H1 (cell line): ENCODE results near the gene SIGLEC11. TPM values are rescaled to one million over a fixed set of nuclear protein-coding genes. Genes with fewer than 3 reads are reported as not detected.
A peak's percentile ranks its signal among the peaks of the same experiment; 100 is the strongest.

Experiments used
- CTCF ChIA-PET: fragments of 300-600 bp; sonication (Branson Sonifier 250); formaldehyde crosslinking; loops from one replicate; lab custom pipeline; 2021; ENCODE audit not compliant: partially characterized antibody; lab: Charles Lee
- POLR2A ChIA-PET: fragments of 300-600 bp; sonication (Branson Sonifier 250); formaldehyde crosslinking; loops from one replicate; lab custom pipeline; 2021; ENCODE audit warnings: inconsistent platforms; ENCODE audit not compliant: partially characterized antibody; lab: Charles Lee
- DNase-seq, 2 experiments: peaks; one replicate each; pipeline versions ENCODE4 v3.0.0 to v3.0.0-alpha.2; 2010 to 2022; ENCODE audit warnings: low spot score in 2 of 2, low read depth in 1 of 2, mixed read lengths in 1 of 2
- FAIRE-seq: peaks from 2 replicates; lab custom pipeline; 2011; peaks lifted over from hg19 to GRCh38; lab: Jason Lieb, UNC
- H2AFZ ChIP-seq: 2 replicates; pipeline ENCODE4 v1.8.1; 2012; ENCODE audit warnings: low read length, inconsistent platforms
- H2AK5ac ChIP-seq: 2 replicates; pipeline ENCODE4 v1.6.1; 2013; ENCODE audit warnings: low read depth, low read length
- H2BK120ac ChIP-seq: replicated peaks from 2 replicates; pipeline ENCODE3; 2013; ENCODE audit warnings: low read depth, low read length, inconsistent platforms
- H2BK12ac ChIP-seq: 2 replicates; pipeline ENCODE4 v1.6.1; 2013; ENCODE audit warnings: low read depth, low read length
- H2BK15ac ChIP-seq: 2 replicates; pipeline ENCODE4 v1.6.1; 2013; ENCODE audit warnings: low read length
- H2BK20ac ChIP-seq: 2 replicates; pipeline ENCODE4 v1.6.1; 2013; ENCODE audit warnings: low read length
- H2BK5ac ChIP-seq: 2 replicates; pipeline ENCODE4 v1.6.1; 2013; ENCODE audit warnings: low read depth, low read length
- H3K14ac ChIP-seq: 2 replicates; pipeline ENCODE4 v1.6.1; 2013; ENCODE audit warnings: inconsistent platforms; ENCODE audit not compliant: insufficient read length
- H3K18ac ChIP-seq: 2 replicates; pipeline ENCODE4 v1.6.1; 2013; ENCODE audit warnings: low read length; ENCODE audit errors: extremely low read depth
- H3K23ac ChIP-seq: 2 replicates; pipeline ENCODE4 v1.6.1; 2013; ENCODE audit warnings: inconsistent platforms; ENCODE audit not compliant: insufficient read length
- H3K23me2 ChIP-seq: 2 replicates; pipeline ENCODE4 v1.6.1; 2013; ENCODE audit warnings: low read depth, low read length
- H3K27ac ChIP-seq: 2 replicates; pipeline ENCODE4 v1.6.1; 2011; ENCODE audit warnings: low read depth, low read length, inconsistent platforms
- H3K27me3 ChIP-seq, 4 experiments: replicated peaks in 1 of 4; 1 replicate in 1 of 4; 2 replicates in 3 of 4; pipeline versions ENCODE4 v1.6.1 to v1.8.1; 2011 to 2013; ENCODE audit warnings: low read length in 3 of 4, mild to moderate bottlenecking in 3 of 4, inconsistent platforms in 2 of 4, mixed read lengths in 2 of 4, moderate library complexity in 1 of 4; ENCODE audit not compliant: control insufficient read depth in 3 of 4, insufficient read depth in 3 of 4; ENCODE audit errors: extremely low read depth in 1 of 4
- H3K36me3 ChIP-seq, 4 experiments: 2 replicates each; pipeline versions ENCODE4 v1.6.1 to v1.8.1; 2011 to 2013; ENCODE audit warnings: mild to moderate bottlenecking in 4 of 4, low read length in 3 of 4, moderate library complexity in 2 of 4, control low read depth in 1 of 4, inconsistent platforms in 1 of 4; ENCODE audit not compliant: insufficient read depth in 4 of 4, control insufficient read depth in 2 of 4
- H3K4ac ChIP-seq: replicated peaks from 2 replicates; pipeline ENCODE3; 2013; ENCODE audit warnings: low read length, low read depth, mixed read lengths, inconsistent platforms; ENCODE audit not compliant: insufficient read length
- H3K4me1 ChIP-seq, 4 experiments: replicated peaks in 1 of 4; 1 replicate in 1 of 4; 2 replicates in 3 of 4; pipeline versions ENCODE4 v1.6.1 to v1.8.1; 2011 to 2013; ENCODE audit warnings: low read length in 3 of 4, inconsistent platforms in 2 of 4, mixed read lengths in 1 of 4; ENCODE audit not compliant: insufficient read depth in 4 of 4, control insufficient read depth in 3 of 4
- H3K4me2 ChIP-seq, 2 experiments: 2 replicates each; pipeline versions ENCODE4 v1.6.1 to v1.8.1; 2011 to 2013; ENCODE audit warnings: low read depth in 2 of 2, low read length in 2 of 2, control low read depth in 1 of 2, inconsistent platforms in 1 of 2, mild to moderate bottlenecking in 1 of 2; ENCODE audit not compliant: insufficient read depth in 1 of 2
- H3K4me3 ChIP-seq, 4 experiments: fragments of 200-600, 300-600 bp in 1 of 4; sonication (generic), shearing (Covaris generic), sonication (Bioruptor Twin) in 1 of 4; 2 replicates each; pipeline versions ENCODE4 v1.5.1 to v1.8.1; 2011 to 2016; ENCODE audit warnings: low read length in 4 of 4, low read depth in 3 of 4, control low read depth in 2 of 4, inconsistent platforms in 2 of 4, mild to moderate bottlenecking in 2 of 4, mixed read lengths in 1 of 4, moderate library complexity in 1 of 4; ENCODE audit not compliant: insufficient read depth in 2 of 4; ENCODE audit errors: extremely low read depth in 1 of 4
- H3K56ac ChIP-seq: replicated peaks from 2 replicates; pipeline ENCODE3; 2013; ENCODE audit warnings: low read depth, mild to moderate bottlenecking, mixed read lengths, low read length, inconsistent platforms; ENCODE audit not compliant: insufficient read length
- H3K79me1 ChIP-seq: 2 replicates; pipeline ENCODE4 v1.6.1; 2013; ENCODE audit warnings: low read depth, low read length, control low read depth
- H3K79me2 ChIP-seq, 2 experiments: 2 replicates each; pipeline versions ENCODE4 v1.6.1 to v1.8.1; 2012 to 2013; ENCODE audit warnings: low read length in 2 of 2, mild to moderate bottlenecking in 2 of 2, inconsistent platforms in 1 of 2; ENCODE audit not compliant: insufficient read depth in 2 of 2, control insufficient read depth in 1 of 2
- H3K9ac ChIP-seq, 4 experiments: replicated peaks in 1 of 4; 1 replicate in 1 of 4; 2 replicates in 3 of 4; pipeline versions ENCODE4 v1.6.1 to v1.8.1; 2011 to 2013; ENCODE audit warnings: low read depth in 3 of 4, low read length in 3 of 4, control low read depth in 2 of 4, mild to moderate bottlenecking in 2 of 4, moderate library complexity in 2 of 4, inconsistent platforms in 1 of 4; ENCODE audit errors: extremely low read depth in 1 of 4
- H3K9me3 ChIP-seq, 2 experiments: 2 replicates each; pipeline versions ENCODE4 v1.6.1 to v1.8.1; 2012 to 2013; ENCODE audit warnings: mild to moderate bottlenecking in 2 of 2, moderate library complexity in 2 of 2, control low read depth in 1 of 2, inconsistent platforms in 1 of 2, low read depth in 1 of 2, low read length in 1 of 2, mixed read lengths in 1 of 2; ENCODE audit not compliant: insufficient read depth in 2 of 2
- H4K20me1 ChIP-seq, 2 experiments: replicated peaks in 1 of 2; 2 replicates each; pipeline versions ENCODE3 to v1.8.1; 2011 to 2013; ENCODE audit warnings: inconsistent platforms in 2 of 2, low read length in 2 of 2, mild to moderate bottlenecking in 1 of 2; ENCODE audit not compliant: insufficient read depth in 2 of 2, control insufficient read depth in 1 of 2
- H4K5ac ChIP-seq: 2 replicates; pipeline ENCODE4 v1.6.1; 2013; ENCODE audit warnings: low read length, low read depth, mixed read lengths, inconsistent platforms; ENCODE audit not compliant: insufficient read length
- H4K8ac ChIP-seq: 2 replicates; pipeline ENCODE4 v1.8.0; 2013; ENCODE audit warnings: mild to moderate bottlenecking, moderate library complexity, low read length, inconsistent platforms; ENCODE audit not compliant: insufficient read depth; ENCODE audit errors: extremely low read depth
- H4K91ac ChIP-seq: replicated peaks from 2 replicates; pipeline ENCODE3; 2013; ENCODE audit warnings: low read length, mixed read lengths, inconsistent platforms; ENCODE audit not compliant: insufficient read length
- SIN3A ChIP-seq, 2 experiments: IDR thresholded peaks in 1 of 2; conservative IDR thresholded peaks in 1 of 2; 2 replicates each; pipeline ENCODE4 v1.6.1; 2011 to 2012; ENCODE audit warnings: low read length in 2 of 2, improper control_type of control experiment in 1 of 2, low read depth in 1 of 2, mild to moderate bottlenecking in 1 of 2
- TBP ChIP-seq: IDR thresholded peaks from 2 replicates; pipeline ENCODE4 v1.6.1; 2011; ENCODE audit warnings: low read depth, low read length, improper control_type of control experiment
- WGBS, 2 experiments: shearing (Covaris generic) in 1 of 2; methylation state at CpG; one replicate each; pipeline versions ENCODE4 v1.1.6 to v1.1.7; 2013 to 2015; ENCODE audit warnings: low lambda C conversion rate in 2 of 2, mixed read lengths in 2 of 2, inconsistent platforms in 1 of 2, low coverage in 1 of 2, missing lambda C conversion rate in 1 of 2; ENCODE audit not compliant: insufficient replicate concordance in 2 of 2, insufficient coverage in 1 of 2, insufficient read length in 1 of 2; ENCODE audit errors: extremely low coverage in 1 of 2, missing lambda C conversion rate in 1 of 2; 5-methylcytosine and 5-hydroxymethylcytosine counted together
- polyA plus RNA-seq, 7 experiments: library from polyadenylated mRNA; depleted of rRNA in 3 of 7; stranded (reverse) in 5 of 7; unstranded in 2 of 7; fragments of >200 nt in 5 of 7; fragments of 200-250 nt in 2 of 7; gene quantifications; 1 replicate in 5 of 7; 2 replicates in 1 of 7; 4 replicates in 1 of 7; pipeline versions ENCODE4 v1.2.1 to v1.2.3, GENCODE V29; 2011 to 2013; ENCODE audit warnings: missing spikeins in 2 of 7, mixed read lengths in 2 of 7
- total RNA-seq: library from RNA; stranded (reverse); fragmentation: NEBNext Ultra II Directional; extraction: Animal tissue kit (Norgen Biotek cat#: 25700); gene quantifications from 2 replicates; pipeline ENCODE4 v1.2.1, GENCODE V29; 2021
- TF ChIP-seq, protein P1 (sequence below): IDR thresholded peaks from 2 replicates; pipeline ENCODE4 v1.6.1; 2011; ENCODE audit warnings: low read length, improper control_type of control experiment

Gene SIGLEC11
- total and polyA plus RNA-seq, 2 of the 8 experiments (the other 6 are each of a cell fraction or from before 2014, with no cell fraction given): 0.18 TPM; not detected in 1

DNA sequence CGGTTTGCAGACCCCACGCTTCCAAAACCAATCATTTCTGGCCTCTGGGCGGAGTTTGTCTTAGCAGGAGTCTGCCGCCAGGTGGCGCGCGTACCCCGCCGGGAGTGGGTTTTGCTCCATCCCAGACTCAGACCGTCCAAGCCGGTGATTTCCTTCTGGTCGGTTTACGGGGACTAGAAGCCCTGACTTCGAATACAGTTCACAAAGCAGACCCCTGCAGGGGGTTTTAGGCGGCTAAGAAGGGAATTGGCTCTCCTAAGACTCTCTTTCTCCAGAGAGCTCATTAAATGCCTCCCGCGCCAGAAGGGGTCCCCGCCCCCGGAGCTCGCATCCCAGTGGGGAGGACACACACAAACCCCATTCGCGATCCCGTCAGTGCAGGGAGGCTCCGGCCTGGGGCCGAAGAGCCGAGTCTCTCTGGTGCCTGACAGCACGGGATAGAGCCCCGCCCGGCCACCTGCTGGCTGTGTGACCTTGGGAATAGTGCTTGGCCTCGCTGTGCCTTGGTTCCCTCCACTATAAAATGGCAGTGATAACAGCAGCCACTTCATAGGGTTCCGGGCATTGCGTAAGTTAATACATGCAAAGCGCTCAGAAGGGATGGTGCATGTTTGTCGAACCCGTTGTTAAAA, 23.1 kb downstream of the SIGLEC11 start:
- Histone ChIP-seq H4K8ac (no peak overlapping the region), H3K79me1 (no peaks in the 10 kb centered on the region), H3K23ac (no peak overlapping the region), H3K14ac (no peak overlapping the region), H2BK15ac (no peak overlapping the region), H3K4ac (no peak overlapping the region), H3K9ac (no peak overlapping the region), H2BK12ac (no peak overlapping the region), H3K9me3 (no peaks in the 10 kb centered on the region), H3K27ac (no peak overlapping the region), H4K91ac (no peak overlapping the region), H3K4me3 (peak overlapping the region in 2 of 4 experiments; percentile 10 to 48; a peak in 3 of 8 replicates), H3K4me2 (peak overlapping the region in 1 of 2 experiments; percentile 48; a peak in 3 of 4 replicates), H2BK120ac (no peak overlapping the region), H3K27me3 (no peaks in the 10 kb centered on the region), H3K23me2 (no peaks in the 10 kb centered on the region), H3K36me3 (no peaks in the 10 kb centered on the region), H4K5ac (no peak overlapping the region), H2BK5ac (no peak overlapping the region), H3K79me2 (no peaks in the 10 kb centered on the region), H2BK20ac (no peak overlapping the region), H3K18ac (no peak overlapping the region), H3K56ac (no peak overlapping the region), H2AFZ (no peak overlapping the region), H2AK5ac (no peak overlapping the region), H4K20me1 (no peaks in the 10 kb centered on the region), H3K4me1 (no peaks in the 10 kb centered on the region; a peak in 1 of 7 replicates)
- WGBS, 2 experiments: 32% methylated on average over 33 of the region's 35 CpGs; no CpG with 5 or more reads in 1 of the 2 experiments
- DNase-seq (peak; percentile 57 to 98), FAIRE-seq (no peak)
- ChIA-PET CTCF (interaction anchor here (0.6 to 10.3 kb wide), 22 partner anchors 9 to 198 kb away, joined by 3 to 231 read pairs (median 4); partner anchors contain the start of gene ATF5), POLR2A (interaction anchor here (0.9 to 1.7 kb wide), 3 partner anchors 8 to 40 kb away, joined by 3 to 5 read pairs (median 3); partner anchors contain the start of gene NUP62)
- TF ChIP-seq TBP (no peak), SIN3A (conservative IDR thresholded peaks at IDR 0.05 in 1 of 2, IDR thresholded peaks at IDR 0.05 in 1 of 2; ENCODE audit: low read depth in 1 of 2, low read length in 2 of 2) (no peak)
- TF ChIP-seq, protein P1, sequence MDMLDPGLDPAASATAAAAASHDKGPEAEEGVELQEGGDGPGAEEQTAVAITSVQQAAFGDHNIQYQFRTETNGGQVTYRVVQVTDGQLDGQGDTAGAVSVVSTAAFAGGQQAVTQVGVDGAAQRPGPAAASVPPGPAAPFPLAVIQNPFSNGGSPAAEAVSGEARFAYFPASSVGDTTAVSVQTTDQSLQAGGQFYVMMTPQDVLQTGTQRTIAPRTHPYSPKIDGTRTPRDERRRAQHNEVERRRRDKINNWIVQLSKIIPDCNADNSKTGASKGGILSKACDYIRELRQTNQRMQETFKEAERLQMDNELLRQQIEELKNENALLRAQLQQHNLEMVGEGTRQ: no peak
